OCI-LY7 (cell line): Measurements from ENCODE around the gene ZNF383.
"Not testable (repeated sequence)": the region's sequence is repeated elsewhere in the genome, so short reads cannot be mapped to it uniquely, and the experiment has no call there.

Experiments
- EZH2phosphoT487 ChIP-seq: fragments of 200-600 bp; sonication (generic); IDR thresholded peaks from 2 replicates; pipeline ENCODE4 v1.6.1; 2018; ENCODE audit warnings: low read depth, borderline replicate concordance, mild to moderate bottlenecking, mixed run types, antibody characterized with exemption, low read length, moderate library complexity, mixed read lengths
- TF ChIP-seq, protein P1 (sequence below): fragments of 200-600 bp; sonication (generic); conservative IDR thresholded peaks from 2 replicates; pipeline ENCODE4 v1.5.1; 2014; ENCODE audit warnings: mild to moderate bottlenecking, antibody characterized with exemption, low read length, moderate library complexity, mixed read lengths

DNA sequence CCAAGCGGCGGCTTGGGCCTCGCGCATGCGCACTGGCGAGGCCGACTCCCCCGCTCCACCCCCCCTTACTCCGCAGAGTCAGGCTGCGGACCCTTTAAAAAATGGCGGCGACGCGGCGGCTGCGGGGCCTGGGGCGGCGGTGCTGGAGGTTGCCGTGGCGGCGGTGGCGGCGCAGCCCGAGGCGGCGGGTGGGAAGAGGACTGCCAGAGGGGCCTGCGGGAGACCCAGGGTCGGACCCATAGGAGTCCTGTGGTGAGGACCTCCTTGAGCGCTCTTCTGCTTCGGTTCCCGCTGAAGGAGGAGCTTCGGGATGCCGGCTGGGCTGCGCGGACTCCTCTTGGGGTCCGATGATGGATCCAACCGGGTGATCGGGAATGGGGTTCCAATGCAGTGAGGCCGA, 71.2 kb downstream of the ZNF383 start:
- TF ChIP-seq, protein P1, sequence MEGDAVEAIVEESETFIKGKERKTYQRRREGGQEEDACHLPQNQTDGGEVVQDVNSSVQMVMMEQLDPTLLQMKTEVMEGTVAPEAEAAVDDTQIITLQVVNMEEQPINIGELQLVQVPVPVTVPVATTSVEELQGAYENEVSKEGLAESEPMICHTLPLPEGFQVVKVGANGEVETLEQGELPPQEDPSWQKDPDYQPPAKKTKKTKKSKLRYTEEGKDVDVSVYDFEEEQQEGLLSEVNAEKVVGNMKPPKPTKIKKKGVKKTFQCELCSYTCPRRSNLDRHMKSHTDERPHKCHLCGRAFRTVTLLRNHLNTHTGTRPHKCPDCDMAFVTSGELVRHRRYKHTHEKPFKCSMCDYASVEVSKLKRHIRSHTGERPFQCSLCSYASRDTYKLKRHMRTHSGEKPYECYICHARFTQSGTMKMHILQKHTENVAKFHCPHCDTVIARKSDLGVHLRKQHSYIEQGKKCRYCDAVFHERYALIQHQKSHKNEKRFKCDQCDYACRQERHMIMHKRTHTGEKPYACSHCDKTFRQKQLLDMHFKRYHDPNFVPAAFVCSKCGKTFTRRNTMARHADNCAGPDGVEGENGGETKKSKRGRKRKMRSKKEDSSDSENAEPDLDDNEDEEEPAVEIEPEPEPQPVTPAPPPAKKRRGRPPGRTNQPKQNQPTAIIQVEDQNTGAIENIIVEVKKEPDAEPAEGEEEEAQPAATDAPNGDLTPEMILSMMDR: not testable (repeated sequence)
- not testable (repeated sequence) for TF ChIP-seq EZH2phosphoT487
